Effector memory CD4-positive, alpha-beta T cell (primary cell): ENCODE results near the gene ARHGAP24.

ENCODE experiments used
- DNase-seq, 3 donors: peaks; one replicate each; pipeline ENCODE4 v3.0.0-alpha.2; 2020
- H3K27ac ChIP-seq: 2 replicates; pipeline ENCODE4 v1.7.0; 2013; ENCODE audit warnings: mild to moderate bottlenecking, low read length, moderate library complexity; ENCODE audit not compliant: insufficient read depth, poor library complexity, severe bottlenecking
- H3K27me3 ChIP-seq: replicated peaks from 2 replicates; pipeline ENCODE4 v1.7.0; 2013; ENCODE audit warnings: mild to moderate bottlenecking, low read length; ENCODE audit not compliant: insufficient read depth, control insufficient read depth, poor library complexity, severe bottlenecking
- H3K36me3 ChIP-seq: 2 replicates; pipeline ENCODE4 v1.7.0; 2013; ENCODE audit warnings: mild to moderate bottlenecking, low read length, moderate library complexity; ENCODE audit not compliant: control insufficient read depth, insufficient read depth
- H3K4me1 ChIP-seq: 2 replicates; pipeline ENCODE4 v1.7.0; 2013; ENCODE audit warnings: low read length, mild to moderate bottlenecking; ENCODE audit not compliant: control insufficient read depth, insufficient read depth, poor library complexity, severe bottlenecking
- H3K4me3 ChIP-seq: 2 replicates; pipeline ENCODE4 v1.7.0; 2013; ENCODE audit warnings: low read length, low read depth, mild to moderate bottlenecking; ENCODE audit not compliant: insufficient read depth, poor library complexity, severe bottlenecking
- H3K9me3 ChIP-seq: 2 replicates; pipeline ENCODE4 v1.7.0; 2013; ENCODE audit warnings: mild to moderate bottlenecking, low read length, moderate library complexity; ENCODE audit not compliant: control insufficient read depth

Gene ARHGAP24

GRCh38 chr4:86043755-86044592 lies 569.0 kb downstream of the ARHGAP24 start:
- Histone ChIP-seq H3K4me1 (no peaks in the 10 kb centered on the region), H3K36me3 (no peaks in the 10 kb centered on the region), H3K27me3 (no peaks in the 10 kb centered on the region), H3K4me3 (no peak overlapping the region), H3K27ac (no peak overlapping the region), H3K9me3 (no peaks in the 10 kb centered on the region)
- DNase-seq: no peak

GRCh38 chr4:86044593-86044985 lies 569.6 kb downstream of the ARHGAP24 start:
- Histone ChIP-seq H3K36me3 (no peaks in the 10 kb centered on the region), H3K4me1 (no peaks in the 10 kb centered on the region), H3K9me3 (no peaks in the 10 kb centered on the region), H3K27ac (no peak overlapping the region), H3K4me3 (no peak overlapping the region), H3K27me3 (no peaks in the 10 kb centered on the region)
- no peak for DNase-seq

- Histone ChIP-seq H3K9me3 (no peaks in the 10 kb centered on the region), H3K4me3 (no peak overlapping the region), H3K27ac (no peak overlapping the region), H3K4me1 (no peaks in the 10 kb centered on the region), H3K36me3 (no peaks in the 10 kb centered on the region), H3K27me3 (no peaks in the 10 kb centered on the region)
- DNase-seq: no peak
These were observed 573.5 kb downstream of the ARHGAP24 start for GRCh38 chr4:86048426-86048825.

- no peak for DNase-seq
- H3K27me3 ChIP-seq: no peaks in the 10 kb centered on the region
- no peaks in the 10 kb centered on the region for H3K4me1 ChIP-seq
- no peak overlapping the region for H3K4me3 ChIP-seq
- no peaks in the 10 kb centered on the region for H3K9me3 ChIP-seq
- H3K36me3 ChIP-seq: no peaks in the 10 kb centered on the region
- no peak overlapping the region for H3K27ac ChIP-seq
These were observed 575.5 kb downstream of the ARHGAP24 start for GRCh38 chr4:86050496-86050895.
